Stomach (tissue), 4 donors: ENCODE measurements around the gene GPN2.

ENCODE experiments used
- POLR2A ChIP-seq, 4 donors: fragments of 450-650 bp; IDR thresholded peaks; one replicate each; pipeline ENCODE4 v1.6.1; 2016; ENCODE audit warnings: antibody characterized with exemption in 4 of 4, control low read depth in 2 of 4, mild to moderate bottlenecking in 1 of 4, moderate library complexity in 1 of 4
- POLR2AphosphoS5 ChIP-seq, 3 donors: sonication (generic); formaldehyde crosslinking; IDR thresholded peaks; one replicate each; pipeline ENCODE4 v1.6.1; 2016; ENCODE audit warnings: antibody characterized with exemption in 3 of 3
- TF ChIP-seq, protein P1 (sequence below), 7 experiments: fragments of 450-650 bp in 4 of 7; fragments of 200-600 bp in 3 of 7; sonication (generic) in 3 of 7; IDR thresholded peaks; one replicate each; pipeline ENCODE4 v1.5.1; 2016 to 2019; ENCODE audit warnings: antibody characterized with exemption in 7 of 7, control low read depth in 2 of 7, mild to moderate bottlenecking in 1 of 7

DNA sequence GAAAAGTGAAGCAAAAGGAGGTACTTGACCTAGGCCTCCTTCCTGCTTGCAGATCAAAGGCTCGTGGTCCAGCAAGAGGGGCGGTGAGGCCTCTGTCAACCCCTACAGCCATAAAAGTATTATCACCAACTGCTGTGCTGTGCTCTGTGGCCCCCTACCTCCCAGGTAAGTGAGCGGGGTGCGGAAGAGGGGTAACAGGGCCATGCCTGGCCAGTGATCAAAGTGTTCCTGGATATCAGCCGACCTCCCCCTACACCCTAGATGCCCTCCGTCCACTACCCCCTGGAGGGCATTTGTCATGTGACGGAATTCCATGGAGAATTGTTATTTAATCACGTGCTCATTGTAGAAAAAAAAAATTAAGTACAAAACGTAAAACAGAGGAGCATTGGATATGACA is 37.4 kb downstream of the GPN2 start:
- TF ChIP-seq, protein P1, sequence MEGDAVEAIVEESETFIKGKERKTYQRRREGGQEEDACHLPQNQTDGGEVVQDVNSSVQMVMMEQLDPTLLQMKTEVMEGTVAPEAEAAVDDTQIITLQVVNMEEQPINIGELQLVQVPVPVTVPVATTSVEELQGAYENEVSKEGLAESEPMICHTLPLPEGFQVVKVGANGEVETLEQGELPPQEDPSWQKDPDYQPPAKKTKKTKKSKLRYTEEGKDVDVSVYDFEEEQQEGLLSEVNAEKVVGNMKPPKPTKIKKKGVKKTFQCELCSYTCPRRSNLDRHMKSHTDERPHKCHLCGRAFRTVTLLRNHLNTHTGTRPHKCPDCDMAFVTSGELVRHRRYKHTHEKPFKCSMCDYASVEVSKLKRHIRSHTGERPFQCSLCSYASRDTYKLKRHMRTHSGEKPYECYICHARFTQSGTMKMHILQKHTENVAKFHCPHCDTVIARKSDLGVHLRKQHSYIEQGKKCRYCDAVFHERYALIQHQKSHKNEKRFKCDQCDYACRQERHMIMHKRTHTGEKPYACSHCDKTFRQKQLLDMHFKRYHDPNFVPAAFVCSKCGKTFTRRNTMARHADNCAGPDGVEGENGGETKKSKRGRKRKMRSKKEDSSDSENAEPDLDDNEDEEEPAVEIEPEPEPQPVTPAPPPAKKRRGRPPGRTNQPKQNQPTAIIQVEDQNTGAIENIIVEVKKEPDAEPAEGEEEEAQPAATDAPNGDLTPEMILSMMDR (IDR thresholded peaks at IDR 0.05): no peak
- TF ChIP-seq POLR2AphosphoS5 (IDR thresholded peaks at IDR 0.05) (no peak), POLR2A (IDR thresholded peaks at IDR 0.05) (no peak)
